GM18517 (cell line): Measurements from ENCODE around the gene STC2.
A peak's percentile ranks its signal among the peaks of the same experiment; 100 is the strongest.
"Not testable (repeated sequence)": the region's sequence is repeated elsewhere in the genome, so short reads cannot be mapped to it uniquely, and the experiment has no call there.

Experiments used
- ATAC-seq: cut with Tn5 transposase; IDR thresholded peaks from one replicate; pipeline ENCODE4 v1.9.1; 2021; ENCODE audit warnings: mild to moderate bottlenecking, moderate library complexity; ENCODE audit not compliant: unreplicated experiment

STC2 gene

GRCh38 chr5:173327948-173328843 lies at the start of gene STC2:
Gene STC2, minus strand, starts transcription at chr5:173328414. Its CDS starts 221 bp downstream, at chr5:173328193.
- no peak for ATAC-seq

- no peak for ATAC-seq
Observed at GRCh38 chr5:173371400-173371799, 43.2 kb upstream of the STC2 start.

- ATAC-seq: not testable (repeated sequence)
Observed at GRCh38 chr5:173363406-173363805, 35.2 kb upstream of the STC2 start.

GRCh38 chr5:173355561-173355960 lies 27.3 kb upstream of the STC2 start:
- no peak for ATAC-seq

- no peak for ATAC-seq
Observed at GRCh38 chr5:173354645-173355044, 26.4 kb upstream of the STC2 start.

GRCh38 chr5:173352366-173353349 lies 24.4 kb upstream of the STC2 start:
- no peak for ATAC-seq

GRCh38 chr5:173342813-173343755 lies 14.9 kb upstream of the STC2 start:
- ATAC-seq: no peak

GRCh38 chr5:173341961-173342430 lies 13.8 kb upstream of the STC2 start:
- ATAC-seq: no peak

GRCh38 chr5:173340984-173341383 lies 12.8 kb upstream of the STC2 start:
- ATAC-seq: no peak

- no peak for ATAC-seq
Observed at GRCh38 chr5:173340451-173340850, 12.2 kb upstream of the STC2 start.

- no peak for ATAC-seq
Observed at GRCh38 chr5:173339286-173339685, 11.1 kb upstream of the STC2 start.

GRCh38 chr5:173338380-173339015 lies 10.3 kb upstream of the STC2 start:
- ATAC-seq: no peak

- ATAC-seq: no peak
Observed at GRCh38 chr5:173334808-173335207, 6.6 kb upstream of the STC2 start.

GRCh38 chr5:173333925-173334661 lies 5.9 kb upstream of the STC2 start:
- ATAC-seq: no peak

GRCh38 chr5:173331956-173332479 lies 3.8 kb upstream of the STC2 start:
- peak; percentile 68 for ATAC-seq

- no peak for ATAC-seq
Observed at GRCh38 chr5:173331287-173331686, 3.1 kb upstream of the STC2 start.

GRCh38 chr5:173330338-173331206 lies 2.4 kb upstream of the STC2 start:
- no peak for ATAC-seq
